OCI-LY7 (cell line): ENCODE results near the gene FAM83B. TPM values are rescaled to one million over a fixed set of nuclear protein-coding genes. Genes with fewer than 3 reads are reported as not detected.

Source experiments
- BruUV-seq: library from RNA; stranded (reverse); fragments of 400-500 nt; replicated peaks from 2 replicates; lab custom pipeline; 2021; lab: Mats Ljungman, UMichigan
- CTCF ChIA-PET: fragments of 300-600 bp; sonication (Branson Sonifier 250); formaldehyde crosslinking; loops from one replicate; lab custom pipeline; 2022; ENCODE audit warnings: antibody characterized with exemption; ENCODE audit not compliant: unreplicated experiment; lab: Charles Lee
- POLR2A ChIA-PET: fragments of 300-600 bp; sonication (Branson Sonifier 250); formaldehyde crosslinking; loops from one replicate; lab custom pipeline; 2022; ENCODE audit warnings: antibody characterized with exemption; lab: Charles Lee
- DNase-seq: peaks from one replicate; pipeline ENCODE4 v3.0.0-alpha.2; 2015; ENCODE audit warnings: low spot score
- H2AFZ ChIP-seq: fragments of 200-600 bp; sonication (generic), shearing (Covaris generic); 2 replicates; pipeline ENCODE4 v1.6.1; 2014; ENCODE audit warnings: mild to moderate bottlenecking, antibody characterized with exemption, low read length, moderate library complexity
- H3K27ac ChIP-seq: fragments of 200-600 bp; sonication (generic); 2 replicates; pipeline ENCODE4 v1.5.1; 2014; ENCODE audit warnings: mixed run types, low read depth, mild to moderate bottlenecking, moderate library complexity, low read length, inconsistent platforms; ENCODE audit not compliant: poor library complexity, severe bottlenecking
- H3K36me3 ChIP-seq: fragments of 200-600 bp; sonication (generic); 2 replicates; pipeline ENCODE4 v1.6.1; 2014; ENCODE audit warnings: mild to moderate bottlenecking, antibody characterized with exemption, low read length, moderate library complexity, mixed read lengths; ENCODE audit not compliant: insufficient read depth
- H3K4me1 ChIP-seq: fragments of 200-600 bp; sonication (generic); 2 replicates; pipeline ENCODE4 v1.5.1; 2014; ENCODE audit warnings: mild to moderate bottlenecking, low read length; ENCODE audit not compliant: insufficient read depth, poor library complexity, severe bottlenecking
- H3K4me2 ChIP-seq: fragments of 200-600 bp; sonication (generic); 2 replicates; pipeline ENCODE4 v1.6.1; 2014; ENCODE audit warnings: mild to moderate bottlenecking, low read length
- H3K4me3 ChIP-seq: fragments of 200-600 bp; sonication (generic); 2 replicates; pipeline ENCODE4 v1.5.1; 2014; ENCODE audit warnings: mild to moderate bottlenecking, low read depth, low read length; ENCODE audit not compliant: poor library complexity, severe bottlenecking
- H3K79me2 ChIP-seq: fragments of 200-600 bp; sonication (generic); 2 replicates; pipeline ENCODE4 v1.6.1; 2016; ENCODE audit warnings: low read depth, mild to moderate bottlenecking, low read length, moderate library complexity, mixed read lengths; ENCODE audit not compliant: insufficient read depth
- H3K9me2 ChIP-seq: fragments of 200-600 bp; sonication (generic); 2 replicates; pipeline ENCODE4 v1.6.1; 2016; ENCODE audit warnings: mild to moderate bottlenecking, low read length, mixed read lengths; ENCODE audit not compliant: insufficient read depth
- H3K9me3 ChIP-seq: fragments of 200-600 bp; sonication (generic); 2 replicates; pipeline ENCODE4 v1.6.1; 2014; ENCODE audit warnings: mild to moderate bottlenecking, mixed run types, low read length, mixed read lengths
- H4K20me1 ChIP-seq: fragments of 200-600 bp; sonication (generic); 2 replicates; pipeline ENCODE4 v1.6.1; 2014; ENCODE audit warnings: mild to moderate bottlenecking, antibody characterized with exemption, low read length, moderate library complexity, mixed read lengths; ENCODE audit not compliant: insufficient read depth
- EZH2phosphoT487 ChIP-seq: fragments of 200-600 bp; sonication (generic); IDR thresholded peaks from 2 replicates; pipeline ENCODE4 v1.6.1; 2018; ENCODE audit warnings: low read depth, borderline replicate concordance, mild to moderate bottlenecking, mixed run types, antibody characterized with exemption, low read length, moderate library complexity, mixed read lengths
- intact Hi-C: fragments of 100-400 bp; cut with micrococcal nuclease; formaldehyde crosslinking; loops from one replicate; pipeline ENCODE4 v1.10.0; 2022; ENCODE audit not compliant: unreplicated experiment
- total RNA-seq, 2 experiments: library from RNA; depleted of rRNA in 1 of 2; stranded (reverse); fragments of >200 nt in 1 of 2; shearing (Covaris generic) in 1 of 2; gene quantifications; 2 replicates each; pipeline ENCODE4 v1.2.3, GENCODE V29; 2014 to 2022
- TF ChIP-seq, protein P1 (sequence below): fragments of 200-600 bp; sonication (generic); conservative IDR thresholded peaks from 2 replicates; pipeline ENCODE4 v1.5.1; 2014; ENCODE audit warnings: mild to moderate bottlenecking, antibody characterized with exemption, low read length, moderate library complexity, mixed read lengths

The FAM83B gene
- total RNA-seq, 2 experiments from 2014 or later = not detected

DNA sequence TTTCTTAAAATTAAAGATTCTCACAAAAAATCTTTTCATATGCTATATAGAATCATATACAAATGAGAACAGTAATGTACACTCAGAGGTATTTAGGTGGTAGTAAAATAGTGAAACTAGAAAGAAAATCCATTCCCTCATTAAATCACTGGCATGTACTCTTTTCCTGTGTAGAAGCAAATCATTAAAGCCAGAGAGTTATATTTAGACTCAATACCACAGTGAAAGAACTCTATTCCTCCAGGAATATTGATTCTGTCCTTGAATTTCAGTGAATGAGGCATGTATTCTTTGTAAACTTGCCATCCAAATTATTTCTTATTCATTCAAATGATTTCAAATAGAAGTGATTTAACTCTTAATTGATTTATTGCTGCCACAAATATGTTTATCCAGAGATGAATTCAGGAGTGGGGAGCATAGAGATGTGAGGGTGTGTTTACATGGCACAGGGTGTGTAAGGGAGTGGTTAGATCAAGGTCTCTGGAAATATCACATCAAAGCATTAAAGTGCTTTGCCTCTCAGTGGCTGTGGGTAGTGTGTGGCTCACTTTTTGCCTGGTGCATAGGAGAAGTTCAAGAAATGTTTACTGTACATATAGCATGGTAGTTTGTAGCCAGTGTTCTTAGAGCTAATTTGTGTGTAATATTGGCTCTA is 141.2 kb downstream of the FAM83B start:
- H3K79me2 ChIP-seq = no peaks in the 10 kb centered on the region
- no peaks in the 10 kb centered on the region for H3K9me2 ChIP-seq
- no peaks in the 10 kb centered on the region for H3K36me3 ChIP-seq
- BruUV-seq = no TSS peak
- intact Hi-C loops = no loop called here
- POLR2A ChIA-PET = no interaction called here
- CTCF ChIA-PET = no interaction called here
- no peak for TF ChIP-seq EZH2phosphoT487
- TF ChIP-seq, protein P1, sequence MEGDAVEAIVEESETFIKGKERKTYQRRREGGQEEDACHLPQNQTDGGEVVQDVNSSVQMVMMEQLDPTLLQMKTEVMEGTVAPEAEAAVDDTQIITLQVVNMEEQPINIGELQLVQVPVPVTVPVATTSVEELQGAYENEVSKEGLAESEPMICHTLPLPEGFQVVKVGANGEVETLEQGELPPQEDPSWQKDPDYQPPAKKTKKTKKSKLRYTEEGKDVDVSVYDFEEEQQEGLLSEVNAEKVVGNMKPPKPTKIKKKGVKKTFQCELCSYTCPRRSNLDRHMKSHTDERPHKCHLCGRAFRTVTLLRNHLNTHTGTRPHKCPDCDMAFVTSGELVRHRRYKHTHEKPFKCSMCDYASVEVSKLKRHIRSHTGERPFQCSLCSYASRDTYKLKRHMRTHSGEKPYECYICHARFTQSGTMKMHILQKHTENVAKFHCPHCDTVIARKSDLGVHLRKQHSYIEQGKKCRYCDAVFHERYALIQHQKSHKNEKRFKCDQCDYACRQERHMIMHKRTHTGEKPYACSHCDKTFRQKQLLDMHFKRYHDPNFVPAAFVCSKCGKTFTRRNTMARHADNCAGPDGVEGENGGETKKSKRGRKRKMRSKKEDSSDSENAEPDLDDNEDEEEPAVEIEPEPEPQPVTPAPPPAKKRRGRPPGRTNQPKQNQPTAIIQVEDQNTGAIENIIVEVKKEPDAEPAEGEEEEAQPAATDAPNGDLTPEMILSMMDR = no peak
- H3K9me3 ChIP-seq = peaks cover 2% of the 10 kb centered on the region; the same call in 1 of the 2 replicates
- H3K4me3 ChIP-seq = no peak overlapping the region
- H3K27ac ChIP-seq = no peak overlapping the region
- no peak overlapping the region for H3K4me2 ChIP-seq
- no peak overlapping the region for H2AFZ ChIP-seq
- H4K20me1 ChIP-seq = no peaks in the 10 kb centered on the region
- no peak for DNase-seq
- no peaks in the 10 kb centered on the region for H3K4me1 ChIP-seq

DNA sequence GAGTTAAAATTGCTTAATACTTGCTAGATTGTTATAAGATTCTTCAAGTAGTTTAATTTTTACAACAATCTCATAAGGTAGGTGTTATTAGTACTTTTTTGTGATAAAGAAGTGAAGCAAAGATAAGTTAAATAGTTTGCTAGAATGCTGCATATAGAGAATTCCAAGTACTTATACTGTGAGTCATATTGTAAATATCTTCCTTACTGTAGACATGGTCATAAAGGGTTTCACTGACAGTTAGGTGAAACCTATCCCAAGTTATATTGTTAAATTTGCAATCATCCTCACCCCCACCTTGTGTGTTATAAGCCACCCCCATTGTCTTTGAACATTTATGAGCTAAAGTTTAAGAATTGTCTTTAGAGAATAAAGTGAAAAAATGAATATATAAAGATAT is 142.0 kb downstream of the FAM83B start:
- TF ChIP-seq EZH2phosphoT487 = no peak
- TF ChIP-seq, protein P1 = no peak
- Histone ChIP-seq H3K4me3 (no peak overlapping the region), H4K20me1 (no peaks in the 10 kb centered on the region), H3K4me1 (no peaks in the 10 kb centered on the region), H2AFZ (no peak overlapping the region), H3K9me2 (no peaks in the 10 kb centered on the region), H3K4me2 (no peak overlapping the region), H3K9me3 (peaks cover 7% of the 10 kb centered on the region; the same call in 1 of the 2 replicates), H3K79me2 (no peaks in the 10 kb centered on the region), H3K27ac (no peak overlapping the region), H3K36me3 (no peaks in the 10 kb centered on the region)
- POLR2A ChIA-PET = no interaction called here
- BruUV-seq = no TSS peak
- CTCF ChIA-PET = no interaction called here
- DNase-seq = no peak
- intact Hi-C loops = no loop called here

DNA sequence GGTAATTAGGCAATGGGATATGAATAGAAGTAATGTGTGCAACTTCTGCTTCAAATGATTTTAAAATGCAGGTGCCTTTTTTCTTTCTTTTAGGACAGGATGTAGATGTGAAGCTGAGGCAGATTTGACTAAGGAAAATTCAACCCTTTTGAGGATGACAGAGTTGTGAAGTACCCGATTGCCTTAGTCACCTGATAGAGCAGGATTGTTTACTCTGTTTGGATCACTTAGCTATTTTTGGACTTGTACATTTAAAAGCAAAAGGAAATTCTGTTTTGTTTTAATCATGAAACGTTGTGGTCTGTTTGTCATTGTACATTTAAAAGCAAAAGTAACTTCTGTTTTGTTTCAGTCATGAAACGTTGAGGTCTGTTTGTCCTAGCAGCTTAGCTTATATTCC is 143.4 kb downstream of the FAM83B start:
- no peak overlapping the region for H3K27ac ChIP-seq
- ChIA-PET POLR2A (interaction anchor here (0.6 kb wide), 1 partner anchor 564 kb away, joined by 3 read pairs; no protein-coding TSS in a partner anchor), CTCF (no interaction called here)
- no peaks in the 10 kb centered on the region for H3K4me1 ChIP-seq
- BruUV-seq = no TSS peak
- no peak for DNase-seq
- no peaks in the 10 kb centered on the region for H3K36me3 ChIP-seq
- no peaks in the 10 kb centered on the region for H3K9me2 ChIP-seq
- H4K20me1 ChIP-seq = no peaks in the 10 kb centered on the region
- peaks cover 7% of the 10 kb centered on the region; the same call in 1 of the 2 replicates for H3K9me3 ChIP-seq
- no peaks in the 10 kb centered on the region for H3K79me2 ChIP-seq
- intact Hi-C loops = no loop called here
- TF ChIP-seq, protein P1 = no peak
- no peak for TF ChIP-seq EZH2phosphoT487
- no peak overlapping the region for H3K4me2 ChIP-seq
- H3K4me3 ChIP-seq = no peak overlapping the region
- no peak overlapping the region for H2AFZ ChIP-seq
